HUDEP-2 (cell line): ENCODE results near the gene WDFY4.

ENCODE experiments used
- DNase-seq, 76 experiments: peaks; one replicate each; lab custom pipeline; 2025; ENCODE audit not compliant: unreplicated experiment in 76 of 76; lab: John Stamatoyannopoulos, UW

The WDFY4 gene

GRCh38 chr10:48839809-48840679, 155.4 kb downstream of the WDFY4 start:
- no peak for DNase-seq

DNA sequence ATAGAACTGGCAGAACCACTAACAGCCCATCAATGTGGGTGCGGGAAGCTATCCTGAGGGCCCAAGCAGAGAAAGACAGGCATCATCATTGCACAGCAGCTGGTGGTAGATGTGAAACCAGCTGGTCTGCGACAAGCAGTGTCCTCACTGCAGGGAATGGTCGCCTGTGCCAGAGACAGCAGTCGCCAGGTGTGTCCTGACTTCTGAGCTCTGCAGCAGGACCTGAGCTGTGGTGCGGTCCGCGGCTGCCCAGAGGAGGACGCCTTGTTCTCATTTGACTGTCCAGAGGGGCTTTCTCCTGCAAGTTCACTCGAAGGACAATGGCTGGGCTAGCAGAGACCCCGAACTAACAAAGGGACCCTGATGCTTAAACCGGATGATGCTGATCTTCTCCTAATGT, 157.6 kb downstream of the WDFY4 start:
- DNase-seq = no peak

DNA sequence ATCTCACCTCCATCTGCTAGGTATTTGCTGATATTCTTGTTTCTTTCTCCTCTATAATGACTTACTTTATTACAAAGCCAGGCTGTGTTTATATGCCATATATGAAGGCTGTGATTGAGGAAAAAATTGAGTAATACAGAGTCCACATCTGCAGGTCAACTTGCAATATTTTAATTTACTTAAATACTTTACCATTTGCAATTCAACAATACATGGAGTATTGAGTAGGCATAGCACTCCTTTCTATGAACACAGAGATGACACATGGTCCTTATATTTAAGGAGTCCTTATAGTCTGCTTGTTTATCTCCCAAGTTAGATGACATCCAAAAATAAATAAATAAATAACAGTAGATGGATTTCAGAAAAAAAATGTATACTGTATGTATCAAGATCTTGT, 158.5 kb downstream of the WDFY4 start:
- DNase-seq = no peak

GRCh38 chr10:48844616-48845015, 159.9 kb downstream of the WDFY4 start:
- DNase-seq = no peak

DNA sequence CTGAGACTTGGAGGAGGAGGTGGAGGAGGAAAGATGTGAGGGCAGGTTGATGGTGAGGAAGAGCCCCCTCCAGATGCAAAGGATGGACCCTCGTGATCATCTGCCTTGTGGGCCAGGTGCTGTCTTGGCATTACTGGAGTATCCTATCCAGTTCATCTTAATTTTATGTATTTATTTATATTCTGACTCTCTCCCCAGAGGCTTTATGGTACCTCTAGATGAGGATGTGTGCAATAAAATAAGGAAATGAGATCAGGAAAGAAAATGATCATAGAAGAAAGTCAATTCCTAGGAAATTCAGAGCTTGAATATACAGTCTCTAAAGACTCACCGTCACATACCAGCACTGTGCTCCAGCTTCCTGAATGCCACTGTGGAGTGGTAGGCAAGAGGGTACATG, 160.8 kb downstream of the WDFY4 start:
- no peak for DNase-seq

GRCh38 chr10:48847691-48848090, 163.0 kb downstream of the WDFY4 start:
- DNase-seq = no peak

- no peak for DNase-seq
These were observed 172.2 kb downstream of the WDFY4 start for GRCh38 chr10:48856855-48857254.

- no peak for DNase-seq
These were observed 187.6 kb downstream of the WDFY4 start for GRCh38 chr10:48872234-48872633.

- DNase-seq = no peak
These were observed 193.4 kb downstream of the WDFY4 start for GRCh38 chr10:48878091-48878490.

DNA sequence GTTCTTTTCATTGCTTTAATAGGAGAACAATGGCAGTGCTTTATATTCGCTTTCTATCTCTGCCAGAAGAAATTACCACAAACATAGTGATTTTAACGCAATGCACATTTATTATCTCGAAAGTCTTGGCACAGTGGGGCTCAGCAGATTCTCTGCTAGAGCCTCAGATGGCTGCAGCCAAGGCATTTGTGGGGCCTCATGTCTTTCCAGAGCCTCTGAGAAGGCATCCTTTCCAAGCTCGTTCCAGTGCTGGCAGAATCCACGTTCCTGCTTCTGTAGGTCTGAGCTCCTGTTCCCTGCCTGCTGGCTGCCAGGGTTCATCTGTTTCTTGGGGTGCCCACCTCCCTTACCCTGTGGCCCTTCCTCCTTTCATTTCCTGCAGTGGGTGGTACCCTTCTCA, 194.8 kb downstream of the WDFY4 start:
- no peak for DNase-seq

GRCh38 chr10:48880016-48880705, 195.5 kb downstream of the WDFY4 start:
- DNase-seq = no peak

DNA sequence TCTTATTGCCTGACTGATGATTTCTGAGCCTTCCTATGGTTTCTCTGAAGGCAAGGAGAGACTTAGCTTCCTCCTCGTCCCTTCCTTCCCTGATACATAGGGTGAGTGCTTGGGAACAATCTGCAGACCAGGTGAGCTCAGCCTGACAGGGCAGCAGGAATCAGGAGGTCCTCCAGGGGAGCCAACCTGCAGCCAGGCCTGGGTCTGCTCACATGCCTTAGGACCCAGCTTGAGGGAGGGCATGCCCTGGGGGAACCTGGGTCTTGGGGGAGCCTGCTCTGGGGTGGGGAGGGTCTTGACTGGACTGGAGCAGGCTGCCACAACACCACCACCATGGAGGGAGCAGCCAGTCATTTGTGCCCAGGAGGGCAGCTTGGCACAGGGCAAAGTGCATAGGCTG, 197.3 kb downstream of the WDFY4 start:
- DNase-seq = no peak

DNA sequence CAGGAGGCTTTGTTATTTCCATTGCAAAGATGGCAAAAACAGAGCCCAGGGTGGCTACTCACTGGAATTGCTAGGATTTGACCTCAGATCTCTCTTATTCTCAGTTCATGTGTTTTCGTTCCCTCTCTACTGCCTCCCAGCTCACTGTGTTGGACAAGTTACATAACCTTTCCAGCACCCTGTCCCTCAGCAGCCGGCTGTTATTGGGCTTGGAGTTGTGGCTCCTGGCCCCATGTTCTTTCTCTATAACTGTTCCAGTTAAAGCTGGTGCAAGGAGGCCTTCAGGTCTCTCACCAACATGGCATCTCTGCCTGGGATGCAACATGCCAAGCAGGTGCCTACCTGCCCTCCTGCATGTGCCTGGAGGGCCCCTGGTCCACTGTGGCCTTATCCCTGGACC, 198.2 kb downstream of the WDFY4 start:
- DNase-seq = no peak

GRCh38 chr10:48883701-48884100, 199.0 kb downstream of the WDFY4 start:
- no peak for DNase-seq

GRCh38 chr10:48884179-48885045, 199.7 kb downstream of the WDFY4 start:
- no peak for DNase-seq

- no peak for DNase-seq
These were observed 200.7 kb downstream of the WDFY4 start for GRCh38 chr10:48885376-48885775.

GRCh38 chr10:48887982-48888381, 203.3 kb downstream of the WDFY4 start:
- no peak for DNase-seq

DNA sequence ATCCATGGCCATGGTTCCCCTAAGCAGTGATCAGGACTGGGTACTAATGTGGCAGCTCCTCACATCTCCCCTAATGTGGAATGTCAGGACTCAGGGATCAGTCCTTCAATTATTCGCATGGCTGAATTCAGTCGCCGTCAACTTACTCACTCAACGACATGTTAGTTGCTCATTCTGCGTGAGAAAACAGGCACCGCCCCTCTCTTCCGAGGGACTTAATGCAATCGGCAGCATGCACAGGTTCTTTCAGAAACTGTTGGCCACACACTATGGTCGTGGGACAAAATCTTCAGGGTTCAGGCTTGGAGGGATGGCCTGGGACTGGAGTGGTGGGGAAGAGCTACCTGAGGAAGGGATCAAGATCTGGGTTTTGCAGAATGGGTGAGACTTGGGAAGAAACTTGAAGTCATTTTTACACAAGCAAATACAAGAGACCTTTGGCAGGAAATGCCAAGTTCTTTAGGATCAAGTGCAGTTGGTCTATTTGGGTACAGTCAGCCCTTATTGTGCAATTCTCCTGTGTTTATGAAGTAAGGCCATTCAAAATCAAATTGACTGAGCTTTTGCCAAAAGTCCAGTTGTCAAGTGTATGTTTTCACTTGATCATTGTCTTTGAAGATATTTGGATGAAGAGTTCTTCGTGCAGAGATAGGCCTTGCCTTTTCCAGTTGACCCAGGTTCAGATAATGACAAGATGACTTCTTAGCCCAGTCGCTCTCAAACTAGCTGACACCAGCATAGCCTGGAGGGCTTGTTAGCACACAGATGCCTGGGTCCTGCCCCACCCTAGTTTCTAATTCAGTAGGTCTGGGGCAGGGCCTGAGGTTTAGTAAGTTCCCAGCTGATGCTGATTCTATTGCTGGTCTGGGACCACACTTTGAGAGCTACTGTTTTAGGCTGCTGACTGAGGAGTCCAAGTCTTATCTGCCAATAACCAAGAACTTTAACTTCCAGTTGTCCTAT, 206.5 kb downstream of the WDFY4 start:
- DNase-seq = no peak

- no peak for DNase-seq
These were observed 210.5 kb downstream of the WDFY4 start for GRCh38 chr10:48894911-48895802.
